Mesenchymal stem cell (in vitro differentiated cells and primary cell): ENCODE results near the gene KDM1A.
A peak's percentile ranks its signal among the peaks of the same experiment; 100 is the strongest.

ENCODE experiments used
- DNase-seq: peaks from one replicate; pipeline ENCODE4 v3.0.0-alpha.2; 2013
- H2AFZ ChIP-seq: one replicate; pipeline ENCODE4 v1.6.1; 2013; ENCODE audit warnings: low read depth, mild to moderate bottlenecking, control low read depth, inconsistent platforms, low read length, moderate library complexity
- H2AK5ac ChIP-seq: 2 replicates; pipeline ENCODE4 v1.6.1; 2013; ENCODE audit warnings: low read length, moderate library complexity, mild to moderate bottlenecking, inconsistent platforms; ENCODE audit not compliant: severe bottlenecking
- H2BK120ac ChIP-seq: one replicate; pipeline ENCODE4 v1.6.1; 2013; ENCODE audit warnings: low read depth, mild to moderate bottlenecking, inconsistent platforms, low read length, moderate library complexity
- H2BK12ac ChIP-seq, 2 experiments: one replicate each; pipeline ENCODE4 v1.6.1; 2013; ENCODE audit warnings: inconsistent platforms in 2 of 2, low read length in 2 of 2, mild to moderate bottlenecking in 2 of 2, moderate library complexity in 2 of 2, control low read depth in 1 of 2
- H2BK15ac ChIP-seq: one replicate; pipeline ENCODE4 v1.6.1; 2013; ENCODE audit warnings: mild to moderate bottlenecking, low read depth, inconsistent platforms; ENCODE audit not compliant: poor library complexity, severe bottlenecking
- H2BK5ac ChIP-seq: 2 replicates; pipeline ENCODE4 v1.6.1; 2013; ENCODE audit warnings: low read depth, mild to moderate bottlenecking, low read length, control low read depth, inconsistent platforms; ENCODE audit not compliant: poor library complexity, severe bottlenecking
- H3K14ac ChIP-seq, 2 experiments: one replicate each; pipeline ENCODE4 v1.6.1; 2013; ENCODE audit warnings: inconsistent platforms in 2 of 2, low read length in 2 of 2, control low read depth in 1 of 2, mild to moderate bottlenecking in 1 of 2, moderate library complexity in 1 of 2
- H3K18ac ChIP-seq, 2 experiments: one replicate each; pipeline ENCODE4 v1.6.1; 2013; ENCODE audit warnings: inconsistent platforms in 2 of 2, low read length in 2 of 2, control low read depth in 1 of 2, low read depth in 1 of 2, mild to moderate bottlenecking in 1 of 2
- H3K23ac ChIP-seq, 2 experiments: one replicate each; pipeline ENCODE4 v1.6.1; 2013; ENCODE audit warnings: inconsistent platforms in 2 of 2, low read length in 2 of 2, mild to moderate bottlenecking in 2 of 2, moderate library complexity in 2 of 2, control low read depth in 1 of 2
- H3K27ac ChIP-seq: 2 replicates; pipeline ENCODE4 v1.5.1; 2013; ENCODE audit warnings: mild to moderate bottlenecking, moderate library complexity, low read length, control low read depth, inconsistent platforms; ENCODE audit not compliant: poor library complexity, severe bottlenecking
- H3K27me3 ChIP-seq, 2 experiments: 2 replicates each; pipeline versions ENCODE4 v1.6.1 to v1.7.0; 2013; ENCODE audit warnings: low read length in 2 of 2, mild to moderate bottlenecking in 2 of 2, moderate library complexity in 2 of 2, control low read depth in 1 of 2, inconsistent platforms in 1 of 2; ENCODE audit not compliant: control insufficient read depth in 1 of 2, insufficient read depth in 1 of 2
- H3K36me3 ChIP-seq, 2 experiments: 2 replicates each; pipeline versions ENCODE4 v1.6.1 to v1.7.0; 2013; ENCODE audit warnings: low read length in 2 of 2, control low read depth in 1 of 2, inconsistent platforms in 1 of 2, low read depth in 1 of 2, mild to moderate bottlenecking in 1 of 2; ENCODE audit not compliant: insufficient read depth in 2 of 2, control insufficient read depth in 1 of 2
- H3K4ac ChIP-seq, 2 experiments: one replicate each; pipeline ENCODE4 v1.6.1; 2013; ENCODE audit warnings: inconsistent platforms in 2 of 2, low read length in 2 of 2, mild to moderate bottlenecking in 2 of 2, moderate library complexity in 2 of 2, control low read depth in 1 of 2, low read depth in 1 of 2
- H3K4me1 ChIP-seq: 2 replicates; pipeline ENCODE4 v1.6.1; 2013; ENCODE audit warnings: low read depth, low read length, control low read depth; ENCODE audit not compliant: control insufficient read depth, insufficient read depth
- H3K4me2 ChIP-seq: 2 replicates; pipeline ENCODE4 v1.6.1; 2013; ENCODE audit warnings: low read length, mild to moderate bottlenecking, inconsistent platforms; ENCODE audit not compliant: poor library complexity, severe bottlenecking
- H3K4me3 ChIP-seq, 2 experiments: 2 replicates each; pipeline versions ENCODE4 v1.5.1 to v1.7.0; 2013; ENCODE audit warnings: low read length in 2 of 2, mild to moderate bottlenecking in 2 of 2, control low read depth in 1 of 2, low read depth in 1 of 2; ENCODE audit not compliant: insufficient read depth in 1 of 2
- H3K79me1 ChIP-seq: replicated peaks from 2 replicates; pipeline ENCODE4 v1.6.1; 2013; ENCODE audit warnings: mild to moderate bottlenecking, control low read depth, low read length, inconsistent platforms; ENCODE audit not compliant: poor library complexity, severe bottlenecking
- H3K9ac ChIP-seq: 2 replicates; pipeline ENCODE4 v1.7.0; 2013; ENCODE audit warnings: mild to moderate bottlenecking, low read length, moderate library complexity
- H3K9me3 ChIP-seq: 2 replicates; pipeline ENCODE4 v1.7.0; 2013; ENCODE audit warnings: mild to moderate bottlenecking, low read length; ENCODE audit not compliant: control insufficient read depth
- H4K8ac ChIP-seq: one replicate; pipeline ENCODE4 v1.6.1; 2013; ENCODE audit warnings: inconsistent platforms, mild to moderate bottlenecking, low read length, moderate library complexity
- H4K91ac ChIP-seq: one replicate; pipeline ENCODE4 v1.6.1; 2013; ENCODE audit warnings: mild to moderate bottlenecking, low read length, inconsistent platforms
- WGBS: methylation state at CpG from one replicate; pipeline ENCODE4 v1.1.7; 2013; ENCODE audit warnings: mixed read lengths; 5-methylcytosine and 5-hydroxymethylcytosine counted together

KDM1A gene

GRCh38 chr1:23050201-23050600, 30.9 kb downstream of the KDM1A start:
- Histone ChIP-seq H2BK12ac (no peak overlapping the region), H4K8ac (no peak overlapping the region), H3K23ac (no peak overlapping the region), H3K4ac (no peak overlapping the region), H3K79me1 (peaks cover 23% of the 10 kb centered on the region), H2BK120ac (no peak overlapping the region), H2BK5ac (no peak overlapping the region), H3K4me1 (no peaks in the 10 kb centered on the region), H3K27ac (no peak overlapping the region), H2BK15ac (no peak overlapping the region), H3K4me3 (no peak overlapping the region), H3K27me3 (no peaks in the 10 kb centered on the region), H3K36me3 (peaks cover 6 to 39% of the 10 kb centered on the region in 2 experiments), H3K4me2 (no peak overlapping the region), H4K91ac (no peak overlapping the region), H3K14ac (no peak overlapping the region), H2AFZ (no peak overlapping the region), H3K18ac (no peak overlapping the region), H2AK5ac (no peak overlapping the region), H3K9me3 (no peaks in the 10 kb centered on the region), H3K9ac (no peak overlapping the region)
- WGBS, result 93% methylated on average over 6 of the region's 7 CpGs
- no peak for DNase-seq

- peaks cover 6 to 46% of the 10 kb centered on the region in 2 experiments for H3K36me3 ChIP-seq
Observed at GRCh38 chr1:23051290-23051909, 32.1 kb downstream of the KDM1A start.

GRCh38 chr1:23057301-23057700, 38.0 kb downstream of the KDM1A start:
- Histone ChIP-seq H3K9me3 (no peaks in the 10 kb centered on the region), H2BK5ac (no peak overlapping the region), H3K14ac (no peak overlapping the region), H4K8ac (no peak overlapping the region), H3K79me1 (peaks cover 22% of the 10 kb centered on the region), H3K4me1 (no peaks in the 10 kb centered on the region), H3K4me3 (no peak overlapping the region), H4K91ac (no peak overlapping the region), H2AFZ (no peak overlapping the region), H2BK120ac (no peak overlapping the region), H3K36me3 (peaks cover 12 to 78% of the 10 kb centered on the region in 2 experiments), H3K27ac (no peak overlapping the region), H3K27me3 (no peaks in the 10 kb centered on the region), H2BK15ac (no peak overlapping the region), H3K18ac (no peak overlapping the region), H2AK5ac (no peak overlapping the region), H3K23ac (no peak overlapping the region), H3K9ac (no peak overlapping the region), H2BK12ac (no peak overlapping the region), H3K4ac (no peak overlapping the region), H3K4me2 (no peak overlapping the region)
- WGBS, result over 99% methylated on average over 5 of the region's 5 CpGs
- no peak for DNase-seq

More at GRCh38 chr1:23051290-23051909, 32.1 kb downstream of the KDM1A start:
- Histone ChIP-seq H4K8ac (no peak overlapping the region), H2BK12ac (no peak overlapping the region), H3K9ac (no peak overlapping the region), H3K27me3 (no peaks in the 10 kb centered on the region), H3K79me1 (peaks cover 23% of the 10 kb centered on the region), H2BK120ac (no peak overlapping the region), H3K9me3 (no peaks in the 10 kb centered on the region), H3K23ac (no peak overlapping the region), H2AFZ (no peak overlapping the region), H2BK5ac (no peak overlapping the region), H3K27ac (no peak overlapping the region), H3K4me2 (no peak overlapping the region), H3K4me3 (no peak overlapping the region), H4K91ac (no peak overlapping the region), H3K4me1 (no peaks in the 10 kb centered on the region), H3K14ac (no peak overlapping the region), H3K18ac (no peak overlapping the region), H3K4ac (no peak overlapping the region), H2AK5ac (no peak overlapping the region), H2BK15ac (no peak overlapping the region)
- DNase-seq, result no peak
- 89% methylated on average over 4 of the region's 4 CpGs for WGBS

- peaks cover 22% of the 10 kb centered on the region for H3K79me1 ChIP-seq
- H2BK12ac ChIP-seq, result no peak overlapping the region
- H4K8ac ChIP-seq, result no peak overlapping the region
- no peak overlapping the region for H2BK15ac ChIP-seq
- H3K4me1 ChIP-seq, result no peaks in the 10 kb centered on the region
- H3K27ac ChIP-seq, result no peak overlapping the region
- H3K27me3 ChIP-seq, result no peaks in the 10 kb centered on the region
- H3K4me3 ChIP-seq, result no peak overlapping the region
- H3K9me3 ChIP-seq, result no peaks in the 10 kb centered on the region
- no peak overlapping the region for H4K91ac ChIP-seq
- no peak overlapping the region for H2AFZ ChIP-seq
- no peak overlapping the region for H3K4me2 ChIP-seq
- no peak overlapping the region for H3K14ac ChIP-seq
- H3K9ac ChIP-seq, result peak overlapping the region; percentile 42
- no peak overlapping the region for H3K4ac ChIP-seq
- no peak for DNase-seq
- H2AK5ac ChIP-seq, result no peak overlapping the region
- H3K36me3 ChIP-seq, result peaks cover 9 to 75% of the 10 kb centered on the region in 2 experiments
- H3K18ac ChIP-seq, result no peak overlapping the region
- no peak overlapping the region for H3K23ac ChIP-seq
- no peak overlapping the region for H2BK5ac ChIP-seq
- H2BK120ac ChIP-seq, result no peak overlapping the region
- WGBS, result 93% methylated on average over 2 of the region's 2 CpGs
Observed at GRCh38 chr1:23062271-23062670, 43.0 kb downstream of the KDM1A start.
